GM18909 (cell line): Measurements from ENCODE around the gene DNAJC6.
A peak's percentile ranks its signal among the peaks of the same experiment; 100 is the strongest.

Experiments
- ATAC-seq: cut with Tn5 transposase; IDR thresholded peaks from one replicate; pipeline ENCODE4 v1.9.1; 2021; ENCODE audit warnings: mild to moderate bottlenecking; ENCODE audit not compliant: unreplicated experiment, poor library complexity

DNAJC6 gene

DNA sequence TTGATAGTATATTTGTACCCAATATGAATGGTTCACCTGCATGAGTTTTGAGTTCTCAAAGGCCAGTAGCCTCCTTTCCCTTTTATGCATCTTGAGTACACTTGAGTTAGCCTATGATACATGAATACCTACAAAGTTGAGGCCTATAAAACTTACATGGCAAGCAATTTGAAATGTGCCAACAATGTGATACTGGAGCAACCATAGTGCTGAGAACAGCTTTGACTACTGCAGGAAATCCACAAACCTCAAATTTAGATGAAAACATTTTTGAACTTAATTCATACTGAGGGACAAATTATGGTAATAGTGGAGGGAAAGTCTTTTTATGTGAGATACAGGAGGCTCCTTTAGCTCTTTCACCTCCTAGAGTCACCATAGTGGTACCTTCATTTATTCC lies 148.5 kb downstream of the DNAJC6 start:
- ATAC-seq = no peak

DNA sequence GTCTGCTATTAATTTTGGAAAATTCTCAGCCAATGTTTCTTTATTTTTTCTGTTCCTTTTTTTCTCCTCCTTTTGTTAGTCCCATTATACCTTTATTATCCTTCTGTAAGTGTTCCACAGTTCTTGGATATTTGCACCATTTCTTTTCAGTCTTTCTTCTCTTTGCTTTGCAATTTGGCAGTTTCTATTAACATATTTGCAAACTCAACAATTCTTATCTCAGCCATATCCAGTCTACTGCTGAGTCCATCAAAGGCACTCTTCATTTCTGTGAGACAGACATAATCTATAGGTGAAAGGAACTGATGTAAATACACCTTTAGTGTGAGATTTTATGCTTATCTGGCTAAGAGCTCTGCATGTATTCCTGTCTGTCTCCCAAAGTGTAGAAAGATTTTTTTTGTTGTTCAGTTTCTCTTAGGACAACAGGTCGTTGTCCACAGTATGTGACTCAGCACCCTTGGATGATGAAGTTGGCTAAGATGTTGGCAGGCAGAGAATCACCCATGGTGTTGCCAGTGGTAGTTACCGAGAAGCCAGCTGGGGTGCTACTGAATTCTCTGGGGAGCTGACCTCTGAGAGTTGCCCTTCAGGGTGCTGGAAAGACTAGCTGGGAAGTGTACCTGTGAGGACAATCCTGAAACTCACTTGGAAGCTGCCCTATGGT lies 149.5 kb downstream of the DNAJC6 start:
- peak; percentile 21 for ATAC-seq

DNA sequence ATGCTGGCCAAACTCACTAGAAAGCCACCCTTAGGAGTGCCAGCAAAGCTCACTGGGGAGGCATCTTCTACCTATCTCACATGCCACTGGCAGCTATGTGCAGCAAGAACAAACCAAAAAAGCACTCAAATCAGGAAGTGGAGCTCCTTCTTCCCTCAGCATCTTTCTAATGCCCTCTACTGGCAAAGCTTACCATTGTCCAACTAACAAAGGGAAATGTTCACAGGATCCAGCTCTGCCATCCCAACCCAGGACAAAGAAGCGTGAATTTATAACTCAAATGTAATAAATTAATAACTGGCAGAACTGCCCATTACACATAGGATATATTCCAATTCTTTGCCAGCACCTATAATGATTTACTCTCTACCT lies 150.0 kb downstream of the DNAJC6 start:
- peak; percentile 72 for ATAC-seq
